GM18909 (cell line): ENCODE results near the gene LRRFIP1.
"Not testable (repeated sequence)": the region's sequence is repeated elsewhere in the genome, so short reads cannot be mapped to it uniquely, and the experiment has no call there.

Experiments used
- ATAC-seq: cut with Tn5 transposase; IDR thresholded peaks from one replicate; pipeline ENCODE4 v1.9.1; 2021; ENCODE audit warnings: mild to moderate bottlenecking; ENCODE audit not compliant: unreplicated experiment, poor library complexity

The LRRFIP1 gene

DNA sequence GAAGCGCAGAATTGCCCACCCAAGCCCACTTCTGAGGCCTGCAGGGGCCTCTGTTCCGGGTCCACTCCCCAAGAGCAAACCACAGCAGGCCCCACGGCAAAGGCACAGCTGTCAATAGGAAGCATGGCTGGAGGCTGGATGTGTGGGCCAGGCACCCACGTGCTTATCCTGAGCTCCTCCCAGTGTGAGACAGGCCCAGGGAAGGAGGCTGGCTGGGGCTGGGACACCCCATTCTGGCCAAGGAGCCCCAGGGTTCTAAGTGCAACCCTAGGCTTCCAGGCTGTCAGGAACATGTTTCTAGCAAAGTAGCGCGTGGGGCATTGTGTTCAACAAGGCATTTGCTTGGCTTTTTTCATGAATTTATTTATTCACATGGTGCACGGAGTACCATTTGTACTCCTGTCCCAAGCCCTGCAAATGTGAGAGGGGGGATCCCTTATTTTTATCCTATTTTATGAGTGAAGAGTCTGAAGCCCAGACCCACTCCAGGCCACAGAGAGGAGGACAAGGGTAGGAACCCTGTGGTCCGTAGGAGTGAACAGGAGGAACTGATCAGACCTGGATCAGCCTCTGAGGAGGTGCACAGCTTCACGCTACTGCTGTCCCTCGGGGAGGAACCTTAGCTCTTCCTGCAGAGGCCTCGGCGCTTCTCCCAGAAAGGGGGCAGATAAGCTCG, 30.7 kb upstream of the LRRFIP1 start:
- ATAC-seq: no peak

DNA sequence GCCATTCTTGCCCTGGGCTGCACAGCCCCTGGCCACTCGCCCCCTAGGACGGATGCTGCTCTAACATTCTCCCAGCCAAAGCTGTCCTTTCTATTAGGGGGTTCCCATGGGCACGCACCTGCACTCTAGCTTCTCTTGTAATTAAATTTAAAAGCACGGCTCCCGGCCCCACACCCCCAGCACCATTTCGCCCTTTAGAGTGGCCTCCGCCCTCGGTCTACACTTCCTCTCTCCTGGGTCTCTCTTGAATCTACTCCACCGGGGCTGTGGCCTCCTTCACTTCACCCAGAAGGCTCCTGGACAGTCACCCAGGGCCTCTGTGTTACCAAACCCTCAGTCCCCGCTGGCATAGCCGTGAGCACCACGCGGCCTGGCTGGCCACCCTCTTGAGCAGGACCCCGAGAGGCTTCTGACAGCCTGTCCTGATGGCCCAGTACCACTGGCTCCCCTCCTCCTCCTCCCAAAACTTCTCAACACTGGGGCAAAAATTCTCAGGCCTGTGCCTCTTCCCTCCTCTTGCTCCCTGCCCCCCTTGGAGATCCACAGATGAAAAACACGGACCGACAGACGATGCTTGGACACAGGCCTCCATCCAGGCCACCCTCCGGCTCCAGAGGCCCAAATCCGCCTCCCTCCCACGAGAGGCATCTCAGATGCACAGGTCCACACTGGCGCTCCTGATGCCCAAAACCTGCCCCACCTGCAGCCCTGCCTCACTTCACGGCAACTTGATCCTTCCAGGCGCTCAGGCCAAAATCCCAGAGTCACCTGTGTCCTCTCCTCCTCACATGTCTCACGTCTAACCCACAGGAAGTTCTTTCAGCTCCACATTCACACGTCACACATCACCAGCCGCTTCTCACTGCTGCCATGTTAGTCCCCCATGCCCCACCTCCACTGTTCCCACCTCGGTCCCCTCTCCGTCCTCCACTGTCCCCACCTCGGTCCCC, 29.9 kb upstream of the LRRFIP1 start:
- no peak for ATAC-seq

DNA sequence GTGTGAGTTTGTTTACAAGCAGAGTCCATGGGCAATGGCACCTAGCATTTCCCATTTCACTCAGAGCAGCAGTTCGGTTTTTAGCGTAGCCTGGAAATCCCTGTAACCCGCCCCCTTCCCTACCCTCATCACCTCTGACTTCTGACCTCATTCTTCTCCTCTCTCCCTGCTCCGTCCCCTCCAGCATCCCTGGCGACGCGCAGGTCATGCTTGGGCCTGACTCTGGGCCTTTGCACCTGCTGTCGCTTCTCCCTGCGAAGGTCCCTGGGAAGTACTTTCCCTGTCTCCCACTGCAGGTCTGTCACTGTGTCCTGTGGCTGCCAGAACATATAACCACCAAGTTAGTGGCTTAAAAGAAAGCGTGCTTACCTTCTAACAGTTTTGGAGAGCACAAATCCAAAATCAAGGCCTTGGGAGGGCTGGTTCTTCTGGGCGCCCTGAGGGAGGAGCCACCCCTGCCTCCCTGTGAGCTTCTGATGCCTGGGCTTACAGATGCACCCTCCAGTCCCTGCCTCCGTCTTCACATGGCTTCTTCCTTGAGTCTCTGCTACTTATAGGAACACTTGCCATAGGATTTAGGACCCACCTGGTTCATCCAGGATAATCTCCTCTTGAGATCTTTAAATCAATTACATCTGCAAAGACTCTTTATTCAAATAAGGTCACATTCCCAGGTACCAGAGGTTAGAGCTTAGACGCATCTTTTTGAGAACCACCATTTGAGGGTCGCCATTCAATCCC, 28.7 kb upstream of the LRRFIP1 start:
- no peak for ATAC-seq

DNA sequence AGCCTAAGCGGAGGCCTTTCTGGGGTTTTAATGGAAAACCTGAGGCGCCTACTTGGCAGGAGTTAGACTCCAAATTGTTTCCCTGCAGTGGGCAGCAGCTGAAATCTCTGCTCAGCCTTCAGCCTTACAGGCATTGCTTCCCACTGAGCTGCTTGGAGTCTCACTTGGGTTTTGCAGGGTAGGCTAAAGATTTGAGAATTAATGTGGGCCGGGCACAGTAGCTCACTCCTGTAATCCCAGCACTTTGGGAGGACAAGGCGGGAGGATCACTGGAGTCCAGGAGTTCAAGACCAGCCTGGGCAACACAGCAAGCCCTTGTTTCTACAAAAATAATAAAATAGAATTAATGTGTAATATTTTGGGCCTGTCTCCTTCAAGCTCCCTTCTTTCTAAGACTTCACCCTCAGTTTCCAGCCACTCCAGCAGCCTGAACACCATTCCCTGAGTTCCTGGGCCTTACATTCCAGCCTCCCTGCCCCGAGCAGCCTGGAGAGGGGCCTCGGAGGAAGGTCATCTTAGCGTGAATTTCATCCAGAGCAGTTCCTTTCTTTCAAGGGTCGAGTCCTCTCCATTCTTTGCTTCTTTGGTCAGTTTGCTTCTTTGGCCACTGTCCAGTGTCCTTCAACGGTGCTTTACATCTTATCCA, 27.8 kb upstream of the LRRFIP1 start:
- no peak for ATAC-seq

DNA sequence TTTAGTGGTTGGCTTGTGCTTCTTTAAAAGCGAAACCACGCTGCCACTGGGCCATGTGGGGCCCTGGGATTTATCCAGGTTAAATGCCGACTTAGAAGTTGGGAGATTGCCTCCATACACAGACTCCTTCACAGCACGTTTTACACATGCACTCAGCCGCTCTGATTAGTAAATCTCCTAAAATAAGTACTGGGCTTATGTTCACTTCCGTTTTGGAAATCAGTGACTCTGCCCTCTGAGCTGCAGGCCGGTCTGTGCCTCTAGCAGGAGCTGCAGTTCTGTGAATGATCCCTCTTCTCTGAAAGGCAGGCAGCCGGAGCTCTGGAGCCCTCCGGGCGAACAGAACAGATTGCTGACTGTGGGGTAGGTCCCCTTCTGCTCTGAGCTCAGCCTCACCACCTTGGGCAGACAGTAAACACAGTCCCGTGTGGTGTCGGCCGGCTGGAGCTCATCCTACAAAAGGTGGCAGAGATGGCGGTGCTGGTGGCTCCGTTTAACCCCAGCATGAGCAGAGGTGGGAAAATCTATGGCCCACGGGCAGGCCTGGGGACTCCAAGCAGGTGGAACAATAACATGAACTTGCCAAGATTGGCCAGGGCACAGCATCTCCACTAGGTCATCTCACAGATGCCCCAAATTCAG, 27.1 kb upstream of the LRRFIP1 start:
- ATAC-seq: no peak

DNA sequence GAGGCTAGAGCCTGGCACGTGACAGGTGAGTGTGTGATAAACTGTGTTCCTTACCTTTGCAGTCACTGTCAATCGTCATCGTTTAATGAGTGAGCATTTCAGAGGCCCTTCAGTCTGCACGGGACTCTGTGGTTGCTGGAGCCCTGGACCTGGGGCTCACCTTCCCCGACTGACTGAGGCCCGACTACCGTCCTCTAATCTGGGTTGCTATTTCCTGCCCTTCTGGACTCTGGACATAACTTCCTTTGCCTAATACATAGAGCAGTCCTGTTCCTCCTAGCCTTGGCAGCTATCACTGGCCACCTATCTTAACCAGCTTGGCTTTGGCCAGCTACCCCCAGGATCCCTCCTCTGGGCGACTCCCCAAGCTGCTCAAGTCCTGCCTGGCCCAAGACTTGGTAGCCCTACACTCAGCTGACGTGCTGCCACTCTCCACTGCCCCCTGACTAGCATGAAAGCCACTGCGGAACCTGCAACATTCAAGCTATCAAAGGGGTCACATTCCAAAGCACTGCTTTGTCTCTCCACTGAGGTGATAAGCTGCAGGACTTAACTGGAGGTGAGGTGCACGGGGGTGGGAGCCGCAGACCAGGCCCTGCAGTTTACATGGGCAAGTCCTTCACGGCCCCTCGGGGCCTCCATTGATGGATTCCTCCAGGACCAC, 25.8 kb upstream of the LRRFIP1 start:
- no peak for ATAC-seq

DNA sequence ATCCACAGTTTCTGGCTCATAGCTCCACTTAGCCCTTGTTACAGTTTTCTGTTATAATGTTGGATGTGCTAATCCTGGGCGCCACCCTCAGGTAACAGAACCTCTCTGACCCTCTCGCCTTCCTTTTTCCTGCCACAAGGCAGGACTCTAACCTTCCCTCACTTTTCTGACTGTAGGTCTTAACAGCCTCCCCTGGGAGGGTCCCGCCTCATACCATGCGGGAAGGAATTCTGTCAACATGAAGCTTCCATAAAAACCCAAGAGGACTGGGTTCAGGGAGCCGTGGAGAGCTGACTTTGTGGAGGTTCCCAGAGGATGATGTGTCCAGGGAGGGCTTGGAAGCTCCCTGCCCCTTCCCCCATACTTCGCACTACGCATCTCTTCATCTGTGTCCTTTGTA, 25.0 kb upstream of the LRRFIP1 start:
- ATAC-seq: no peak

DNA sequence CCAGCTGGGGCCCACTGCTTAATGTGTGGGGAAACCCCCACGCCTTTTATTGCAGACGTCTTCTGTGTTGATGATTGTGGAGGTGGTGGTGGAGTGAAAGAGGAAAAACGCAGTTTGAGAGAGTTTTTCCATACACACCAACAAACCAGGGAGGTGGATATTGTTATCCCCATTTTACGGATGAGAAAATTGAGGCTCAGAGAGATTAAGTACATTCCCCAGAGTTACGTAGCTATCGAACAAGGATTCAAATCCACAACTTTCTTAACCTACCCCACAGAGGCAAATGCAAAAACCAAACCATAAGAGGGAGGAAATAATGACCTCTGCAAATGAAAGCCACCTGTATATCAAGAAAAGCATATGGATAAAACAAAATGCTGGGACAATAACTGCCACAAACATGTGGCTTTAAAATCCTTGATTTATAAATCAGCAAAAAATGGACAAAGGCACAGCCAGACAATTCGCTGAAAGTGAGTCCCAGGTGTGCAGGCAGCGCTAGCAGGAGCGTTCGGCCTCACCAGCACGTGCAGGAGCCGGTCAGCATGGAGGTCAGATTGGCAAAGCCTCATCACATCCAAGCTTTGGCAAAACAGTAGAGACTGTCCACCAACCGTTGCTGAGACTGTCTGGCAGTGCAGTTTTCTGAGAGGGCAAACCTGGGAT, 24.2 kb upstream of the LRRFIP1 start:
- no peak for ATAC-seq

DNA sequence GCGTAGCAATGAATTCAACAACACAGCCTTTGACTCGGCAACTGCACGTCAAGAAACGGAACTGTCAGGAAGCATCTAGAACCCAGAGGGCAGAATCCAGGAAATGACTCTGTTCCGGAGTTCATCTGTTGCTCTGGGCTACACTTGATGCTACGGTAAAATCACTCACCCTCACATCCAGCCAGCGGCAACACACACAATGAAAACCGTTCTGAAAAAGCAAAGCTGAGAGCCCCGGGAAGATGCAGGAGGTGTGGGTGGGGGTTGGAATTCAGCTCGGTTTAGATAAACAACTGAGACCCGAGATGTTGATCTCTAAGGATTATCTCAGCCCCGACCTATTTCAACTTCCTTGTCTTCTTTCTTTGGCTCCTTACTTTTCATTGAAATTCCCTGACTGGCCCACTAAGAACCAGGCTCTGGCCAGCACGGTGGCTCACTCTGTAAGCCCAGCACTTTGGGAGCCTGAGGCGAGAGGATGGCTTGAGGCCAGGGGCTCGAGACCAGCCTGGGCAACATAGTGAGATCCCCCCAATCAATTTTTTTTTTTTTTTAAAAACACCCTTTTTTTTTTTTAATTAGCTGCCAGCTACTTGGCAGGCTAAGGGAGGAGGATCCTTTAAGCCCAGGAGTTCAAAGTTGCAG, 23.5 kb upstream of the LRRFIP1 start:
- no peak for ATAC-seq

DNA sequence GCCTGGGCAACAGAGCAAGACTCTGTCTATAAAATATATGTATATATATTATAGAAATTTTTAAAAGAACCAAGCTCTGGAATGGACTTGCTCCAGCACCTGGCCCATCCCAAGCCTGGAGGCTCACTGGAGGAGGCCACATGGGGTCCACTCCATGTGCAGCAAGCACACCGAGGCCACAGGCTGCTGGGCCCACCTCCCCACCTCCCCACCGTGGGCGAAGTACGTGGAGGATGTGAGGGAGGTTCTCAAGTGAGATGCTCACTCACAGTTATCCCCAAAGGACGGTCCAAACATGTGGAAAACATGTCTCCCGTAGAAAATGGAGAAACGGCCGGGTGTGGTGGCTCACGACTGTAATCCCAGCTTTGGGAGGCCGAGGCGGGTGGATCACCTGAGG, 23.0 kb upstream of the LRRFIP1 start:
- no peak for ATAC-seq

DNA sequence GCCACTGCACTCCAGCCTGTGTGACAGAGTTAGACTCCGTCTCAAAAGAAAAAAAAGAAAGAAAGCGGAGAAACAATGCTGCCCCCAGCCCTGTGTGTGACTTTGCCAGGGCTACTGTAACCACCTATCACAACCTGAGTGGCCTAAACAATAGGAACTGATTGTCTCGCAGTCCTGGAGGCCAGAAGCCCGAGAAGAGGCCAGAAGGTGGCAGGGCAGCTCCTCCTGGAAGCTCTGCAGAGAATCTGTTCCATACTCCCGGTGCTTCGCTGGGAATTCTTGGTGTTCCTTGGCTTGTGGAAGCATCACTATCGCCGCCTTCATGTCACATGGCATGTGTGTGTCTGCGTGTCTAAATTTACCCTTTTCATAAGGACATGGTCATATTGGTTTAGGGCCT, 22.4 kb upstream of the LRRFIP1 start:
- no peak for ATAC-seq

DNA sequence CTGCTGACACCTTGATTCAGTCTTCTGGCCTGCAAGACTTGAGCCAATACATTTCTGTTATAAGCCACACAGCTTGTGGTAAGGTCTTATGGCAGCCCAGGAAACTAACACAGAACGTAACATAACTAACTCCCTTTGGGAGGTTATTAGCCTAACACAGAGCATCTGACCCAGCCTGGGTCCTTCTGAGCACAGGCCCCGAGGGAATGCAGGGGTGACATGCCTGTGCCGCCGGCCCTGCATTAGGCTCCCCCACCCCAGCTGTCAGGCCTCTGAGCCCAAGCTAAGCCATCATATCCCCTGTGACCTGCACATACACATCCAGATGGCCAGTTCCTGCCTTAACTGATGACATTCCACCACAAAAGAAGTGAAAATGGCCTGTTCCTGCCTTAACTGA, 20.9 kb upstream of the LRRFIP1 start:
- not testable (repeated sequence) for ATAC-seq

DNA sequence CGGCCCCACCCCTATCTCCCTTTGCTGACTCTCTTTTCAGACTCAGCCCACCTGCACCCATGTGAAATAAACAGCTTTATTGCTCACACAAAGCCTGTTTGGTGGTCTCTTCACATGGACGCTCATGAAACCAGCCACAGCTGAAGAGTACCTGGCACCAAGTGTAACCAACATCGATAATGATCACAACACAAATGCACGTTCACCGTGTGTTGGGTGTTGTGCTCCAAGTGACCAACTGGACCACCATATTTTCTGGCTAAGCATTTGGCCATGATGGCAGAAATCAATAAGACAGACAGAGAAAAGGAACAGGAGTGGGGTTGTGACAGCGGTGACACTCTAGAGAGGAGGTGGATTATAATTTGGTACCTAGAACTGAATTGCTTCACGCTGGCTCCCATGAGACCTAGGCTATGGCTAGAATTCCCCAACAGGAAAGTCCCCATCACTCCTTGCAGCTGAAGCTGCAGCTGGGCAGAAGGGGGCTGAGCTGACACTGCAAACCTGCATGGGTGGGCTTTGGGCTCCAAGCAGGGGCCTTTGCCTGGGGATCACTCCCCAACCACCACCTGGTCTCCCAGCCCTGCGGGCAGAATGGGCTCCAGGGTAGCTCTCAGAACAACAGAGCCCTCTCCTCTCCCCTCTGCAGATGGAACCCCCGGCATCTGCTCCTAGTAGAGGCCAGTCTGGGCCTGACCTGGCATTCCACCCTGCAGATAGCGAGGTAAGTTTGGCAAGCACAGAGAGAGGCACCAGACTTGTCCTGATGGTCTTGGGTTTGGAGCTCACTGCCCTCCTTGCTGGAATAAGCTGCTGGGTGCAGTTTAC, 14.6 kb upstream of the LRRFIP1 start:
- ATAC-seq: no peak

DNA sequence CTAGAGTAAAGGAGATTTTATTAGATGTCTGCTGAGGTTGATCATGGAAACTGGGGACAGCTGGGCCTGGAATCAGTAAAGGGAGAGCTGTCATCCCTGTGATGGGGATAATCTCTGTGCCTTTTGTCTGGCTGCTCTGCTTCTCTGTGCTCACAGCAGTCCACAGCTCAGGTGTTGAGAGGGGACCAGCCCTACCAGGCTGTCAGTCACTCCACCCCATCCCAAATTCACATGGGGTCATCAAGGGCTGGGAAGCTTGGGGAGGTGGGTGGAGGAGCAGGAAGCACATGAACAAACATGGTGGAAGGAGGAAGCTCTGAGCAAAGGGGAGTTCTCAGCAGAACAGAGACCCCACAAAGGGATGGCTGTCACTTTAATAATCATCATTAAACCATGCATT, 13.7 kb upstream of the LRRFIP1 start:
- no peak for ATAC-seq

DNA sequence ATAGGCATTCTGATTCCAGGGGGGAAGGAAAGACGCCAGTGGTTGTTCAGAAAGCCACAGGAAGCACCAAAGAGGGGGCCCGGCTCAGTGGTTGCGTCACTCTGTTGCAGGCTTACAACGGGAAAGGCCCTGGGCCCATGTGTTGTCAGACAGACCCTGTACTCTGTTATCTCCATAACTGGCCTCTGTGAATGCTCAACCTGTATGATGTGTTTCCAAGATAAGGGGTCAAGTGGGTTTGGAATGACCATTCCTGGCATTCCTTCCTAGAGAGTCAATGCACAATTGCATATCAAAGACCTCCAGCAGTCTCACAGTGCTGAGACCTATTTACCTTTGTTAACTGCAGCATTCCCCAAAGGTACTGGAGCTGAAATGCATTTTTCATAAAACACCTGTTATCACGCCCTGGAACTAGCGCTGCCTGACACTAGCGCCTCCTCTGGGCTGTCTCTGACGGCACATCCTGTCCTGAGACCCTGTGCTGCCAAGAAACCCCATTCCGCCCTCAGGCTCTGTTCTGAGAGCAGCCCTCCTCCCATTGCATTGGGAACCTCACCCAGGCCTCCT, 13.2 kb upstream of the LRRFIP1 start:
- ATAC-seq: no peak

DNA sequence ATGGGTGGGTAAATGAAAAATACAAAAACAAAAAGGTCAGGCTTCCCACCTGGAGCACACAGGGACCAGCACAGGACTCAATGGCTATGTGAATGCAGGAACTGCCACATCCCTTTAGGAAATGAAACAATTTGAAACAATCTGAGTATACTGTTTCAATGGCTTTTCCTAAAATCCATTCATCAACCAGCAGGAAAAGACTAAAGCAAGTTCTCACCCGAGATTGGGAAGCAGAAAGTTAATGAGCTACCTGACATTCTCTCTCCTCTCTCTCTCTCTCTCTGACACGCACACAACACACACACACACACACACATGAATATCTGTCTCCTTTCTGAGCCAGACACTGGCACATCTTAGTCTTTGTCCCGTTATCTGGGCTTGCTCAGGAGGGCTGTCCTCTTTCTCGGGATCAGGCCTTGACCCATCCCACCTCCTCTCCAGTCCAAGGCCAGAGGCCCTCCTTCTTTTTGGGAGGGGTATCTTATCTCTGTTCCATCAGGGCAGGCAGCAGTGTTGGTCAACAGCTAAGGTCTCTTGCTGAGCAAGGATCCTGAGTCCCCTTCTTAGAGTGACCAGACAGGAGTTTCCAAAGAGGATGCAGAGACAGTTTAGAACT, 11.6 kb upstream of the LRRFIP1 start:
- ATAC-seq: no peak

DNA sequence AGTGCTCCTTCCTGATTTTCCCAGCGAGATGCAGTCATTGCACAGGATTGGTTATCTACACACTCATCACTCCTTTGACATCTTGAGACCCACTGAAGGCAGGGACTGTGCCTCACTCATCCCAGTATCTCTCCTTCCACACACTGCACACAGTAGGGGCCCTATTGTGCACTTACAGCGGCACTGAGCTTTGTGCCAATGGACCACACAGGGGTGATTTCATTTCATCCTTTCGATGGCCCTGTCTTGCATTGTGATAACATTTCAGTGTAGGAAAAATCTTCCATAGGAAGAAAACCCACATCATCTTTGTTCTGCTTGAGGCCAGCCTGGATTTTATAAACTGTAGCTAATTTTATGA, 11.0 kb upstream of the LRRFIP1 start:
- ATAC-seq: no peak
